Measurements from ENCODE around the gene MPRIP. TPM values are rescaled to one million over a fixed set of nuclear protein-coding genes. Genes with fewer than 3 reads are reported as not detected.
A peak's percentile ranks its signal among the peaks of the same experiment; 100 is the strongest.

Gene MPRIP
- total RNA-seq, 1 donor from 2014 or later, result 392 TPM

GRCh38 chr17:17164156-17164555 is 121.9 kb downstream of the MPRIP start:
- no peak for TF ChIP-seq CTCF (IDR thresholded peaks at IDR 0.05; ENCODE audit: unreplicated experiment)

GRCh38 chr17:17164676-17165075 is 122.4 kb downstream of the MPRIP start:
- TF ChIP-seq CTCF (IDR thresholded peaks at IDR 0.05; ENCODE audit: unreplicated experiment), result no peak
- no peak overlapping the region for H3K27ac Mint-ChIP-seq (ENCODE audit: unreplicated experiment)
- H3K4me1 Mint-ChIP-seq (ENCODE audit: unreplicated experiment), result peaks cover 16% of the 10 kb centered on the region
- H3K27me3 Mint-ChIP-seq (ENCODE audit: unreplicated experiment), result peaks cover 19% of the 10 kb centered on the region
- H3K36me3 Mint-ChIP-seq (ENCODE audit: low read depth, unreplicated experiment), result peaks cover 54% of the 10 kb centered on the region
- no peak for DNase-seq (ENCODE audit: low spot score)
- H3K4me3 Mint-ChIP-seq (ENCODE audit: unreplicated experiment), result peak overlapping the region; percentile 47
- H3K9me3 Mint-ChIP-seq (ENCODE audit: unreplicated experiment), result no peaks in the 10 kb centered on the region

More at GRCh38 chr17:17164156-17164555, 121.9 kb downstream of the MPRIP start:
- Mint-ChIP-seq H3K27ac (ENCODE audit: unreplicated experiment) (no peak overlapping the region), H3K4me1 (ENCODE audit: unreplicated experiment) (peaks cover 16% of the 10 kb centered on the region), H3K4me3 (ENCODE audit: unreplicated experiment) (no peak overlapping the region), H3K9me3 (ENCODE audit: unreplicated experiment) (no peaks in the 10 kb centered on the region), H3K27me3 (ENCODE audit: unreplicated experiment) (peaks cover 19% of the 10 kb centered on the region), H3K36me3 (ENCODE audit: low read depth, unreplicated experiment) (peaks cover 54% of the 10 kb centered on the region)
- no peak for DNase-seq (ENCODE audit: low spot score)

GRCh38 chr17:17165666-17166308 is 123.5 kb downstream of the MPRIP start:
- no peak for TF ChIP-seq CTCF (IDR thresholded peaks at IDR 0.05; ENCODE audit: unreplicated experiment)
- no peak overlapping the region for H3K4me3 Mint-ChIP-seq (ENCODE audit: unreplicated experiment)
- no peak overlapping the region for H3K27ac Mint-ChIP-seq (ENCODE audit: unreplicated experiment)
- DNase-seq (ENCODE audit: low spot score), result no peak
- H3K4me1 Mint-ChIP-seq (ENCODE audit: unreplicated experiment), result peaks cover 16% of the 10 kb centered on the region
- H3K9me3 Mint-ChIP-seq (ENCODE audit: unreplicated experiment), result no peaks in the 10 kb centered on the region
- H3K27me3 Mint-ChIP-seq (ENCODE audit: unreplicated experiment), result peaks cover 19% of the 10 kb centered on the region
- peaks cover 56% of the 10 kb centered on the region for H3K36me3 Mint-ChIP-seq (ENCODE audit: low read depth, unreplicated experiment)

GRCh38 chr17:17166446-17166845 is 124.2 kb downstream of the MPRIP start:
- peak overlapping the region; percentile 47 for H3K4me3 Mint-ChIP-seq (ENCODE audit: unreplicated experiment)
- TF ChIP-seq CTCF (IDR thresholded peaks at IDR 0.05; ENCODE audit: unreplicated experiment), result no peak
- peaks cover 59% of the 10 kb centered on the region for H3K36me3 Mint-ChIP-seq (ENCODE audit: low read depth, unreplicated experiment)
- H3K9me3 Mint-ChIP-seq (ENCODE audit: unreplicated experiment), result no peaks in the 10 kb centered on the region
- H3K4me1 Mint-ChIP-seq (ENCODE audit: unreplicated experiment), result peaks cover 16% of the 10 kb centered on the region
- peaks cover 19% of the 10 kb centered on the region for H3K27me3 Mint-ChIP-seq (ENCODE audit: unreplicated experiment)
- DNase-seq (ENCODE audit: low spot score), result no peak
- no peak overlapping the region for H3K27ac Mint-ChIP-seq (ENCODE audit: unreplicated experiment)

- no peak for DNase-seq (ENCODE audit: low spot score)
- no peak for TF ChIP-seq CTCF (IDR thresholded peaks at IDR 0.05; ENCODE audit: unreplicated experiment)
- H3K4me1 Mint-ChIP-seq (ENCODE audit: unreplicated experiment), result peaks cover 13% of the 10 kb centered on the region
- H3K36me3 Mint-ChIP-seq (ENCODE audit: low read depth, unreplicated experiment), result peaks cover 62% of the 10 kb centered on the region
- peaks cover 20% of the 10 kb centered on the region for H3K27me3 Mint-ChIP-seq (ENCODE audit: unreplicated experiment)
- no peak overlapping the region for H3K27ac Mint-ChIP-seq (ENCODE audit: unreplicated experiment)
- peak overlapping the region; percentile 83 for H3K4me3 Mint-ChIP-seq (ENCODE audit: unreplicated experiment)
- no peaks in the 10 kb centered on the region for H3K9me3 Mint-ChIP-seq (ENCODE audit: unreplicated experiment)
Measured at GRCh38 chr17:17167356-17167755, 125.1 kb downstream of the MPRIP start.
